Measurements from ENCODE around the gene FCGR3A.

DNA sequence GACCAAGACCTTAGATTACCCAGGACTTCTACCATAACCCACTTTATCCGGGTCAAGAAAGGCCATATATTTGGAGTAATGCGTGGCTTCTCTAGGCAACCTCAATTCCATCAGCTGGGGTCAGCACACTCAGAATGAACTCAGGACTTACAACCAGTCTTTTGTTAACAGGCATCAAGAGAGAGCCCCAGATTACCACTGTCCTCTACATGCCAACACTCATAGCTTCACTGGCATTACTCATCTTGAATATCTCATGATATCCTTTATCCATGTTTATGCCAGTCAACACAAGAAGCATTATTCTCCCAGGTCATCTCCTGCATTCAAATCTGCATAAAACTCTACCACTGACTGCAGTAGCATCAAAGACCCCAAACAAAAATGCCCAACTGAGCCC is 51.0 kb downstream of the FCGR3A start:
- TF ChIP-seq, protein P1, sequence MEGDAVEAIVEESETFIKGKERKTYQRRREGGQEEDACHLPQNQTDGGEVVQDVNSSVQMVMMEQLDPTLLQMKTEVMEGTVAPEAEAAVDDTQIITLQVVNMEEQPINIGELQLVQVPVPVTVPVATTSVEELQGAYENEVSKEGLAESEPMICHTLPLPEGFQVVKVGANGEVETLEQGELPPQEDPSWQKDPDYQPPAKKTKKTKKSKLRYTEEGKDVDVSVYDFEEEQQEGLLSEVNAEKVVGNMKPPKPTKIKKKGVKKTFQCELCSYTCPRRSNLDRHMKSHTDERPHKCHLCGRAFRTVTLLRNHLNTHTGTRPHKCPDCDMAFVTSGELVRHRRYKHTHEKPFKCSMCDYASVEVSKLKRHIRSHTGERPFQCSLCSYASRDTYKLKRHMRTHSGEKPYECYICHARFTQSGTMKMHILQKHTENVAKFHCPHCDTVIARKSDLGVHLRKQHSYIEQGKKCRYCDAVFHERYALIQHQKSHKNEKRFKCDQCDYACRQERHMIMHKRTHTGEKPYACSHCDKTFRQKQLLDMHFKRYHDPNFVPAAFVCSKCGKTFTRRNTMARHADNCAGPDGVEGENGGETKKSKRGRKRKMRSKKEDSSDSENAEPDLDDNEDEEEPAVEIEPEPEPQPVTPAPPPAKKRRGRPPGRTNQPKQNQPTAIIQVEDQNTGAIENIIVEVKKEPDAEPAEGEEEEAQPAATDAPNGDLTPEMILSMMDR (IDR thresholded peaks at IDR 0.05), result no peak
- TF ChIP-seq POLR2A (IDR thresholded peaks at IDR 0.05), result no peak
